ENCODE results near the gene AASS. TPM values are rescaled to one million over a fixed set of nuclear protein-coding genes. Genes with fewer than 3 reads are reported as not detected.

The AASS gene
- polyA plus RNA-seq, 3 donors from 2014 or later = 0.76 to 0.81 TPM; not detected in 1

GRCh38 chr7:122092964-122093797 is 50.9 kb downstream of the AASS start:
- no peak overlapping the region for H3K27ac Mint-ChIP-seq
- H3K27me3 Mint-ChIP-seq (ENCODE audit: low read depth in 3 of 3) = peaks cover 0 to 2% (median 0%) of the 10 kb centered on the region in 3 donors
- peaks cover 0 to 5% (median under 1%) of the 10 kb centered on the region in 6 donors for H3K9me3 Mint-ChIP-seq
- no peak overlapping the region for H3K4me3 Mint-ChIP-seq
- H3K36me3 Mint-ChIP-seq = peaks cover 4 to 9% (median 6%) of the 10 kb centered on the region in 3 donors
- no peaks in the 10 kb centered on the region for H3K4me1 Mint-ChIP-seq
- DNase-seq = peak; percentile 9 to 44 (median 28)

DNA sequence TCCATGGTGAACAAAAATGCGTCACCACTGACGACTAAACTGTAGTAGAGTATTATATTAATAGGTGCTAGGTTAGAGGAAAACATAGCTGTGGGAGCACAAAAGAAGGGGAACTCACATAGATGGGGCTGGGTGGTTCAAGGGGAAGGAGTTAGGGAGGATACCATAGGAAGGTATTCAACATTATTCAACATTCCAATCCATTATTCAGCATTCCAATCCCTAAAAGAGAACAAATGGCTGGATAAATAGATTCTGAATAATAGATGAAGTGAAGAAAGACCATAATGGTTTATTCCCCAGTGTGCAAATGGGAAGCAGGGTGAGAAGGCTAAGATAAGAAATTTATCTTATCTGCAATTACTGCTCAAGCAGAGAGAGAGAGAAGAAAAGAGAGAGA is 61.4 kb downstream of the AASS start:
- H3K36me3 Mint-ChIP-seq = peaks cover 10 to 20% (median 16%) of the 10 kb centered on the region in 3 donors
- no peak overlapping the region for H3K27ac Mint-ChIP-seq
- H3K27me3 Mint-ChIP-seq (ENCODE audit: low read depth in 3 of 3) = peaks cover 0 to 4% (median 2%) of the 10 kb centered on the region in 3 donors
- no peaks in the 10 kb centered on the region for H3K4me1 Mint-ChIP-seq
- no peak overlapping the region for H3K4me3 Mint-ChIP-seq
- H3K9me3 Mint-ChIP-seq = peaks cover 0 to 3% (median under 1%) of the 10 kb centered on the region in 6 donors
- no peak for DNase-seq

GRCh38 chr7:122082160-122082559 is 61.9 kb downstream of the AASS start:
- H3K36me3 Mint-ChIP-seq = peaks cover 15 to 25% (median 21%) of the 10 kb centered on the region in 3 donors

GRCh38 chr7:122073635-122074034 is 70.4 kb downstream of the AASS start:
- no peak for DNase-seq
- Mint-ChIP-seq H3K27me3 (ENCODE audit: low read depth in 3 of 3) (no peaks in the 10 kb centered on the region), H3K27ac (no peak overlapping the region), H3K4me1 (no peaks in the 10 kb centered on the region), H3K36me3 (peaks cover 14 to 27% (median 19%) of the 10 kb centered on the region in 3 donors), H3K9me3 (peaks cover 0 to 9% (median 2%) of the 10 kb centered on the region in 6 donors), H3K4me3 (no peak overlapping the region)

More at GRCh38 chr7:122082160-122082559, 61.9 kb downstream of the AASS start:
- H3K27ac Mint-ChIP-seq = no peak overlapping the region
- H3K4me3 Mint-ChIP-seq = no peak overlapping the region
- H3K4me1 Mint-ChIP-seq = no peaks in the 10 kb centered on the region
- H3K27me3 Mint-ChIP-seq (ENCODE audit: low read depth in 3 of 3) = peaks cover 0 to 2% (median 2%) of the 10 kb centered on the region in 3 donors
- H3K9me3 Mint-ChIP-seq = peaks cover 0 to 3% (median under 1%) of the 10 kb centered on the region in 6 donors
- DNase-seq = no peak

- Mint-ChIP-seq H3K4me1 (no peaks in the 10 kb centered on the region), H3K4me3 (no peak overlapping the region), H3K9me3 (peaks cover 0 to 9% (median 2%) of the 10 kb centered on the region in 6 donors), H3K27ac (no peak overlapping the region), H3K27me3 (ENCODE audit: low read depth in 3 of 3) (no peaks in the 10 kb centered on the region), H3K36me3 (peaks cover 12 to 23% (median 17%) of the 10 kb centered on the region in 3 donors)
- no peak for DNase-seq
These were observed 71.0 kb downstream of the AASS start for GRCh38 chr7:122072924-122073599.

DNA sequence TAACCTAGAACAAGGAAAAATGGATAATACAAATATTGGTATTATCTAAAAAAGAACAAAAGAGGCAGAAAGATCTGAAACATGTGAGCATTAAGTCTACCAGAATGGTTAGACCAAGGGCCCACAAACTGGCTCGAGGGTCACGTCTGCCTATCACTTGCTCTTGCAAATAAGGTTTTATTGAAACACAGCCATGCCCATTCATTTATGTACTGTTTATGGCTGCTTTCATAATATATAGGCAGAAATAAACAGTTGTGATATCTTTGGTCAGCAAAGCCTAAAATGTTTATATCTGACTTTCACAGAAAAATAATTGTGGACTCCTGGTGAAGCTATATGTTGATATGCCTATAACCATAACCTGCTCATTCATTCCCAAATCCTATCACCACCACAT is 71.8 kb downstream of the AASS start:
- peaks cover 7 to 15% (median 12%) of the 10 kb centered on the region in 3 donors for H3K36me3 Mint-ChIP-seq
- H3K27me3 Mint-ChIP-seq (ENCODE audit: low read depth in 3 of 3) = no peaks in the 10 kb centered on the region
- no peak overlapping the region for H3K4me3 Mint-ChIP-seq
- H3K4me1 Mint-ChIP-seq = no peaks in the 10 kb centered on the region
- H3K27ac Mint-ChIP-seq = no peak overlapping the region
- H3K9me3 Mint-ChIP-seq = peaks cover 0 to 9% (median 2%) of the 10 kb centered on the region in 6 donors
- no peak for DNase-seq

DNA sequence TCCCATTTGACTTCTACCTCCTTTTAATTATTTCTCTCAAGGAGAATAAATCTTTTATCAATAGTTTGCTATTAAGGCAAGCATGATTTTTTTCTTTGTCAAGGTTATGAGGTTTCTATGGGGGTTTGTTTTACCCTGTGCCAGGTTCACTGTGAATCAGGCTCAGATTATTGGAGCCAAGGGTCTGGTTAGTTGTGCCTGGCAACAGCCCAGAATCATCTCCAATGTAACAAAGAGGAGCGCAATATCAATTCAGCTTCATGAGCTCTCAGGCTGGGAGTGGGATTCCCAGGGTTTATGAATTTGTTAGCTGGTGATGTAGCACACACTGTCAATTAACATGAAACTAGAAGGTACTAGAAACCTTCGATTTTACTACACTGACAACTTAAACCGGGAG is 73.2 kb downstream of the AASS start:
- H3K9me3 Mint-ChIP-seq = peaks cover 0 to 9% (median 1%) of the 10 kb centered on the region in 6 donors
- no peak overlapping the region for H3K27ac Mint-ChIP-seq
- no peak for DNase-seq
- H3K4me3 Mint-ChIP-seq = no peak overlapping the region
- H3K27me3 Mint-ChIP-seq (ENCODE audit: low read depth in 3 of 3) = no peaks in the 10 kb centered on the region
- H3K36me3 Mint-ChIP-seq = peaks cover 0 to 4% (median 0%) of the 10 kb centered on the region in 3 donors
- H3K4me1 Mint-ChIP-seq = no peaks in the 10 kb centered on the region

DNA sequence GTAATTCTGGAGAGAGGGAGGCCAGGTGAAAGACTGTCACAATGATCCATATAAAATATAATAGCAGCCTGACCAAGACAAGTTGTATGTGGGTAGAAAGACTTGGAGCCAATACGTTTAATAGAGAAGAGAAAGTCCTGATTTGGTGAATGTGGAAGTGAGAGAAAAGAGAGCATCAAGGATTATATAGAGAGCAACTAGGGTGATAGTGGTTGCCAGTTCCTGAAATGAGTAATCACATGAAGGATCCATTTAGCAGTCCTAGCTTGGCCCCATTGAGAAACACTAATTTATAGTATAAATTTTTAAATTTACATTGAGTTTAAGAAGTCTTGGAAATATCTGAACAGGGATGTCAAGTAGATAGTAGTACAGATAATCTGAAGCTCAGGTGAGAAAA is 74.0 kb downstream of the AASS start:
- Mint-ChIP-seq H3K36me3 (no peaks in the 10 kb centered on the region), H3K27ac (peak overlapping the region in 1 of 6 donors; percentile 15), H3K9me3 (peaks cover 0 to 9% (median 0%) of the 10 kb centered on the region in 6 donors), H3K27me3 (ENCODE audit: low read depth in 3 of 3) (no peaks in the 10 kb centered on the region), H3K4me1 (no peaks in the 10 kb centered on the region), H3K4me3 (no peak overlapping the region)
- DNase-seq = no peak

DNA sequence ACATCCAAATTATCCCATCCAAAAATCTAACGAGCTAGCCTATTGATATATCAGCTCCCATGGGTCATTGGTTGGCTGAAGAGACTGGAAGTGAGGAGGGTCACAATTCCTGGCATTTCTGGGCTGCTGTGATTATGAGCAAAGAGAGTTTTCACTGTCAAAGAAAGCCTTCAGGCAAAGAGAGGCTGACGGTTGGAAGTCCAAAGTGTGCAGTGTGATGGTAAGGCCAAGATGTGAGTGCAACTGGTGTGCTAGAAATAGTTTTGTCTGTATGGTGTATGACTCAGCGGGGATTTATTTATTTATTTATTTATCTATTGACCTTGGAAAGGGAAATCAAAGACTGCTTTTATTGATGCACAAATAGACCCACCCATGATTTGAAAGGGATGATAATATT is 75.0 kb downstream of the AASS start:
- no peaks in the 10 kb centered on the region for H3K4me1 Mint-ChIP-seq
- H3K27me3 Mint-ChIP-seq (ENCODE audit: low read depth in 3 of 3) = no peaks in the 10 kb centered on the region
- no peak overlapping the region for H3K4me3 Mint-ChIP-seq
- H3K27ac Mint-ChIP-seq = no peak overlapping the region
- H3K9me3 Mint-ChIP-seq = peaks cover 0 to 3% (median 0%) of the 10 kb centered on the region in 6 donors
- DNase-seq = no peak
- no peaks in the 10 kb centered on the region for H3K36me3 Mint-ChIP-seq

GRCh38 chr7:122068046-122068445 is 76.0 kb downstream of the AASS start:
- no peaks in the 10 kb centered on the region for H3K4me1 Mint-ChIP-seq
- H3K27ac Mint-ChIP-seq = no peak overlapping the region
- H3K27me3 Mint-ChIP-seq (ENCODE audit: low read depth in 3 of 3) = no peaks in the 10 kb centered on the region
- peaks cover 0 to 3% (median 0%) of the 10 kb centered on the region in 6 donors for H3K9me3 Mint-ChIP-seq
- H3K36me3 Mint-ChIP-seq = no peaks in the 10 kb centered on the region
- no peak overlapping the region for H3K4me3 Mint-ChIP-seq
- DNase-seq = no peak

- H3K9me3 Mint-ChIP-seq = peaks cover 0 to 3% (median 0%) of the 10 kb centered on the region in 6 donors
- no peak overlapping the region for H3K4me3 Mint-ChIP-seq
- no peak overlapping the region for H3K27ac Mint-ChIP-seq
- DNase-seq = no peak
- H3K27me3 Mint-ChIP-seq (ENCODE audit: low read depth in 3 of 3) = no peaks in the 10 kb centered on the region
- no peaks in the 10 kb centered on the region for H3K4me1 Mint-ChIP-seq
- H3K36me3 Mint-ChIP-seq = no peaks in the 10 kb centered on the region
These were observed 77.0 kb downstream of the AASS start for GRCh38 chr7:122067077-122067476.

DNA sequence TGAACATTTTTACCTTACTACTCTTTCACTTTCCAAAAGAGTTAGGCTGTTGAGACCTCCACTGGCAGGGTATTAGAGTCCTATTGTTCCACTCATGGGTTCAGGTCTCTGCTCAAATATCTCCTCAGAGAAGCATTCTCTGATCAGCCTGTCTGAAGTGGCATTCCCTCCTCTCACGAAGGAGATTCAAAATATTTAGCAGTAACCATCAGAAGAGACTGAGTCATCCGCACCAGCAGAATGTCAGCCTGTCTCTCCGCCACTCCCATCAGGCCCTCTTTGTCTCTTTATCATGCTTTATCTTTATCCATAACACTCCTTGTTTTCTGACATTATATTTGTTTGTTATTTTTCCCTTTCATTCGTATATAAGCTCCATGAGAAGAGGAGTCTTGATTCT is 79.1 kb downstream of the AASS start:
- no peak for DNase-seq
- Mint-ChIP-seq H3K27ac (no peak overlapping the region), H3K36me3 (no peaks in the 10 kb centered on the region), H3K9me3 (peaks cover 0 to 9% (median 0%) of the 10 kb centered on the region in 6 donors), H3K27me3 (ENCODE audit: low read depth in 3 of 3) (no peaks in the 10 kb centered on the region), H3K4me1 (no peaks in the 10 kb centered on the region), H3K4me3 (no peak overlapping the region)

GRCh38 chr7:122063146-122063545 is 80.9 kb downstream of the AASS start:
- Mint-ChIP-seq H3K27ac (no peak overlapping the region), H3K9me3 (peaks cover 0 to 12% (median 0%) of the 10 kb centered on the region in 6 donors), H3K4me3 (no peak overlapping the region), H3K27me3 (ENCODE audit: low read depth in 3 of 3) (no peaks in the 10 kb centered on the region), H3K4me1 (no peaks in the 10 kb centered on the region), H3K36me3 (no peaks in the 10 kb centered on the region)
- DNase-seq = no peak

DNA sequence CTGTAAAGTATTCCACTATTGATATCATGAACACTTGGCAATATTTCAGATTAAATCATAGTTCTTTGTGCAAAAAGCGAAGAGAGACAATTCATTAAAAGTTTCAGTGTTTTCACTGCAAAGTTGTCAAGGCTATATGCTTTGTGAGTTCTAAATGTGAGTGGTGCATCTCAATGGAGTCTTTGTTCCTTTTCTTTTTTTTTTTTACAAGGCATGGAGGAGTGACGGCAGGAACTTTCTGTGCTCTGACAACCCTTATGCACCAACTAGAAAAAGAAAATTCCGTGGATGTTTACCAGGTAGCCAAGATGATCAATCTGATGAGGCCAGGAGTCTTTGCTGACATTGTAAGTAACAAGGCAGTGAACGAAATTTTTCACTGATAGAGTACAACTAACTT is 84.5 kb downstream of the AASS start:
- Mint-ChIP-seq H3K9me3 (peaks cover 0 to 12% (median 0%) of the 10 kb centered on the region in 6 donors), H3K4me3 (no peak overlapping the region), H3K27ac (no peak overlapping the region), H3K27me3 (ENCODE audit: low read depth in 3 of 3) (no peaks in the 10 kb centered on the region), H3K36me3 (no peaks in the 10 kb centered on the region), H3K4me1 (no peaks in the 10 kb centered on the region)
- DNase-seq = no peak

All from immature natural killer cell (primary cell).